ENCODE results near the gene ELK4.
A peak's percentile ranks its signal among the peaks of the same experiment; 100 is the strongest.
"Not testable (repeated sequence)": the region's sequence is repeated elsewhere in the genome, so short reads cannot be mapped to it uniquely, and the experiment has no call there.

ELK4 gene

DNA sequence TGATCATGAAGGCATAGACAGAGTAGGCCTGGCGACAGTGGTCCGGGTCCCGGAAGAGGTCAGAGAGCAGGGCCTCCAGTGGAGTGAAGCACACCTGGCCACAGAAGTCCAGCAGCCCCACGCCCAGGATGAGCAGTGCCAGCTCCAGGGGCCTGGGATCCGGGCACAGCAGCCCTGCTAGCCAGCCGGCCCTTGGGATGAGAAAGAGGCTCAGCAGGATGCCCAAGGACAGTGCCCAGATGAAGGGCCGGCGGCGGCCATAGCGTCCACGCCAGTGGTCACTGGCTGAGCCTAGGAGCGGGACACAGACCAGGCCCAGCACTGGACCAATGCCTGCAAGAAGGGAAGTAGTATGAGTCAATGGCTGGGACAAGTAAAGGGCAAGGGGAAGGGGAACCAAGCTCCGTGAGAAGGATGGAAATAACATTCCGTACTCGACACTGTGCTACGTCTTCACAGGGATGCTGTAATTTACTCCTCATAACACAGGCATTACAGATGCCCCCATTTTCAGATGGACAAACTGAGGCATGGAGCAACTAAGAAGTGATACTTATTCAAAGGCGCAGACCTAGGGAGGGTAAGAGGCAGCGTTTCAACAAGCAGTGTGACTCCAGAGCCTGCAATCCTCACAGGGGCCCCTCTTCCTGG, 31.6 kb upstream of the ELK4 start:
- no peak for DNase-seq

DNA sequence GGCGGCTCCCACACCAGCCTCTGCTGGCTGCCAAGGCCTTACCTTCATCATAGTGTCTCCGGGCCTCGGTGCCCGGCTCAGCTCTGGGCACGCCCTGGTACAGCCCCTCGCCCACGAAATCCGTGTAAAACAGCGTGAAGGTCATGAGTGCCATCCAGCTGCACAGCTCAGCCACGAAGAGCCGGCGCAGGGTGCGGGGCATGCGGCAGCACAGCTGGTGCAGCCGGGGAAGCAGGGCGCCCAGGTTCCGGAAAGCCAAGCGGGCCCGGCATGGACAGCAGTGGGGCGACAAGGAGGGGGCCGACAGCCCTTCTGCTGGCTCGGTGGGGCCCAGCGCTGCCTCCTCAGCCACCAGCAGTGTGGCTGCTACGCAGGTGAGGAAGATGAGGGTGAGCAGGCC, 31.0 kb upstream of the ELK4 start:
- no peak for DNase-seq

DNA sequence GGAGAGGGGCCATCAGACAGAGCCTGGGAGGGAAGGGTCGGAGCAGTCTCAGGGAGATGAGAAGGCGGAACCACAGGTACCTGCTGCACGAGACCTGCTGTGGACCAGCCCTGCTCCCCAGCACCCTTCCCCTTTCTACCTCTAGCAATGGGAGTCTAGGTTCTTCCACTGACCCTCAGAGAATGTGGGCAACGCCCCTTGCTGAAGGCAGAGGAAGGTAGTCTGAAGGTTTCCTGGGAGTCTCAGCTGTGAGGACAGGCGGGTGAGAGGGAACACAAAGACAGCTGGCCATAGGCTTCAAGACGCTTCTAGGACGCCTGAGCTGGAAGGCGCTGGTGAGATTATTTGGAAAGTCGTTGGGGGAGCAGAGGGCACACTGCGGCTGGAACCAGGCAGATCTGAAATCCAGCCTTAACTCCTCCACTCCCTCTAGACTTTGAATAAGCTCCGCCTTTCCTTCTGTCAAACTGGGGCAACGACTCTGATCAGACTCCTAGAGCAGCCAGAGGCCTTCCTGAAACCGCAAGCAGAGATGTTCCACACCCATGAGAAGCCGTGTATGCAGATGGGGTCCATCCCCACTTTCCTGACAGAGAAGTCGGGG, 30.4 kb upstream of the ELK4 start:
- no peak for DNase-seq

DNA sequence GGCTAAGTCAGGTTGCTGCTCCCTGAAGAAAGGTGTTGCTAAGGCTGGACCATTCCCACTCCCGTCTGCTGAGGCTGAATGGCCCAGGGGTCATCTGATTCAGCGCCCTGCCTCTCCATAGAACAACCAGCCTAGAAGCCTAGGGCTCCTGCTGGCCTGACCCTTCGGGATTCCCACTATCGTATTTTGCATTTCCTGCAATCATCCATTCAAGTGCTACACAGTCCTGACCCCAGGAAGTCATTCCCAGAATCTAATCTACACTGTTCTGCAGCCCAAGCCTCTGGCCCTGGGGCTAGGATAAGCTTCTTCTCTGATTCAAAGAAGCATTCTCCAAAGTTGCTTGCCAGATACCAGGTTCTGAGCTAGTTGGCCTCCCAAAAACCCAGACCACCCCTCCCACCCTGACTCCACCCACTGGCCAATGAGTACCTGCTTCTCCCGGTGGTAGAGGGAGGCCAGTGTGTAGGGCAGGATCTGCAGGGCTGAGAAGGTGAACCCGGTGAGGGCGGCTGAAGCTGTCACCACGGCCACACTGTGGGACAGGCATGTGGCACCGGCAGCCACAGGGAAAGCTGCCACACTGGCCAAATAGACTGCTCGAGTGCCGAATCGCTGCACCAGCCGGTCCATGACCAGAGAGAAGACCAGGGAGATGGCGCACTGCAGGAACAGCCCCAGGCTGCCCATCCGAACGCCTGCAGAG, 29.8 kb upstream of the ELK4 start:
- no peak for DNase-seq

DNA sequence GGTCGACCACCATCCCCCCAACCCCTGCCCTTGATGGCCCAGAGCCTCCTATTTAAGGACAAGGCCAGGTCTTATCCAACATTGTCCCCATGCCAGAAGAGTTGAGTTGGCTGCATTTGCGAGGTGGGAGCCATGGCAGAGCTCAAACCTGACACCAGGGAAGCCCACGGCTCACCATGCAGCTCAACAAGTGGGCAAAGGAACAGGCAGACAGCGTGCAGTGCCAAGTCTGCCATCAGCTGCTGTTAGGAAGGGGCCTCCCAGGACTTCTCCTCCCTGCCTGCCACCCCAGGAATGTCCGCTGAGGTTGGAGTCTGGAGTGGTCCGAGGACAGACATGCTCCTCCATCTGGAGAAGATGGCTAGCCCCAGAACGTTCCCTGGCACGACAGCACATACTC, 28.6 kb upstream of the ELK4 start:
- no peak for DNase-seq

GRCh38 chr1:205658943-205659581, 27.3 kb upstream of the ELK4 start:
- DNase-seq, result no peak

- DNase-seq, result no peak
These were observed 24.4 kb upstream of the ELK4 start for GRCh38 chr1:205656236-205656635.

DNA sequence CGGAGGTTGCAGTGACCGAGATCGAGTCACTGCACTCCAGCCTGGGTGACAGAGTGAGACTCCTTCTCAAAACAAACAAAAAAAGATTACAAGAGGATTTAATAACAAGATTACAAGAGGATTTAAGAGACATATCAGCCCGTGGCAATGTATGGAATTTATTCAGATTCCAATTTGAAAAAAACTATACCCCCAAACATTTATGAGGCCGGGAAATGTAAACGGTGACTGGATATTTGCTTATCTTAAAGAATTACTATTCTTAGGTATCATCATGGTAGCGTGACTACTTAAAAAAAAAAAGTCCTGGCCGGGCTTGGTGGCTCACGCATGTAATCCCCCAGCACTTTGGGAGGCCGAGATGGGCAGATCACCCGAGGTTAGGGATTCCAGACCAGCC, 21.2 kb upstream of the ELK4 start:
- no peak for DNase-seq

- DNase-seq, result no peak
These were observed 18.4 kb upstream of the ELK4 start for GRCh38 chr1:205650241-205650640.

- DNase-seq, result no peak
These were observed 13.7 kb upstream of the ELK4 start for GRCh38 chr1:205645519-205645918.

- DNase-seq, result no peak
These were observed 11.0 kb upstream of the ELK4 start for GRCh38 chr1:205642679-205643307.

DNA sequence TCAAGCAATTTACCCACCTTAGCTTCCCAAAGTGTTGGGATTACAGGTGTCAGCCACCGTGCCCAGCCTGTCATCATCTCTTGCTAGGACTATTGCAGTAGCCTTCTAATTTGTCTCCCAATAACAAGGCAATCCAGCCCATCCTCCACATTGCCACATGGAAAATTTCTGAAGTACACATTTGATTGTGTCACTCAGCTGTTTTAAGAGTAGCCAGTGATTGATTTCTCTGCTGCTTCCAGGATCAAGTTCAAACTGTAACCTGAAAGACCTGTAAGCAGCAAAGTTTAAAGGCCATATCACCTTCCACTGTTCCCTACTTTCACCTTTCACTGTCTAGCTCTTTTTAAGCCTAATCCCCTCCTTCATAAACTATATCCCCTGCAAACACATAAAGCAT, 7.8 kb upstream of the ELK4 start:
- no peak for DNase-seq

GRCh38 chr1:205637854-205638468, 6.2 kb upstream of the ELK4 start:
- DNase-seq, result no peak

- DNase-seq, result no peak
These were observed 4.9 kb upstream of the ELK4 start for GRCh38 chr1:205636732-205637131.

- DNase-seq, result not testable (repeated sequence)
These were observed 4.3 kb upstream of the ELK4 start for GRCh38 chr1:205636138-205636530.

- DNase-seq, result no peak
These were observed 1.7 kb upstream of the ELK4 start for GRCh38 chr1:205633421-205633976.

GRCh38 chr1:205632669-205633169, 908 bp upstream of the ELK4 start:
- DNase-seq, result no peak

DNA sequence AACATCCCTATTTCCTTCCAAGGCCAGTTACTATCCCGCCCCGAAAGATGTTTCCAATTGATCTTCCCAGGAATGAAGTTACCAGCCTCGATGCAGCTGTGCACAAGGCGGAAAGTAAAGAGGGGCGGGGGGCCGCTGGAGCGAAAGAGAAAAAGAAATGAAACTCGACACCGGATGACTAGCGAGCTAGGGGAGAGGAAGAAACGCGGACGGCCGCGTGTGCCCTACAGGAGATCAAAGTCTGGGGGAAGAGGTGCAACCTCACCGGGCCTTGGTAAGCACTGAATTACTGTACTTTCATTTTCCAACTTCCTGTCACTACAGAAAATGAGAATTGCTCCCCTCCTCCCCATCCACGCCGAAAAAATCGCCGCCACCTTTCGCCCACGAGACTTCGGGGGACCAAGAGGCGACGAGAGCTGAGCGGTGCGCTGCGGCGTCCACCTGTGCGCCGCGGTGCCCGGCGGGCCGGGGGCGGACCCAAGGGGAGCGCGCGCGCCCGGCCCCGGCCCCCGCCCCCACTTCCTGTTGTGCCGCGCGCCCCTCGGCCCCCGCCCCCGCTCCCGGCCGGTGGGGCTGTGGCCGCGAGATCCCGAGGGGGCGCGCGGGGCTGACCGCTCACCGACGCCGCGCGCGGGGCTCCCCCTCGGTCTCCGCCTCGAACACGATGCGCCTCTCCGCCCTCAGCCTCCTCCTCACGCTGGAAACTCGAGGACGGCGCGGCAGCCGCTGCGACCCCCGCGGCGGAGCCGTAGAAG, 622 bp downstream of the ELK4 start:
- peak; percentile 32 for DNase-seq

GRCh38 chr1:205630651-205631009, 1.2 kb downstream of the ELK4 start:
- no peak for DNase-seq

DNA sequence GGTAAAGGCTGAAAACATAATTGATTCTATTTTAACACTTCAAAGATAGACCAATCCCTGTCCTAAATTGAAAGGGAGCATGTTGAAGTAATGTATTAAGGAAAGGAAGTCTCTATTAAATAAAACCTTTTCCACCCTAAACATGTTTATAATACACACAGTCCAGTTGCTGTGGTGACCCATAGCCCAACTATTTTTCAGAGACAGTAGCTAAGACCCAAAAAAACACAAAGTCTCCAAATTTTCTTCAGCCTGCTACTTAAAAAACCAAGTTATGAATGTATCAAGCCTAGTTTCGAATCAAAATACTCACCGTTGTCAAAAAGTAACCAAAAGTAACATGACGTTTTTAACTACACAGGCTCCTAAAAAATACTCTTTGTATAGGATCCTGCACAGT, 1.6 kb downstream of the ELK4 start:
- DNase-seq, result no peak

- DNase-seq, result no peak
These were observed 2.1 kb downstream of the ELK4 start for GRCh38 chr1:205629751-205630150.

DNA sequence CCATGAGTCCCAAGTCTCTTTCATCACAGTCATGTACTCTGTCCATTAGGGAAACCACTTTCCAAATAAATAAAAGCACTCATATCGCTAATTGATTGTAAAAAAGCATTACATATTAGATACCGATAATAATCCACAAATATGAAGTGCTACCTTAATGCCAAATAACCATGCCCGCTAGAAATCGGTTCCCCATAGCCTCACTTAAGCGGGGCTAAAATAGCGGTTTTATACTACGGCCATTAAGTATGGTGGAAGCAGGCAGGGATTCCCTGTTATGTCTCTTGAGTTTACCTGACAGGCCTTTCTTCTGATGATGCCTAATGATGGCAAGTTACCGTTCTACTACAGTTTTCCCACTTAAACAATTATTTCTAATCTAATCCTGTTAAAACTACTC, 3.9 kb downstream of the ELK4 start:
- no peak for DNase-seq
